ENCODE measurements around the gene SIGLEC1.

Gene SIGLEC1

DNA sequence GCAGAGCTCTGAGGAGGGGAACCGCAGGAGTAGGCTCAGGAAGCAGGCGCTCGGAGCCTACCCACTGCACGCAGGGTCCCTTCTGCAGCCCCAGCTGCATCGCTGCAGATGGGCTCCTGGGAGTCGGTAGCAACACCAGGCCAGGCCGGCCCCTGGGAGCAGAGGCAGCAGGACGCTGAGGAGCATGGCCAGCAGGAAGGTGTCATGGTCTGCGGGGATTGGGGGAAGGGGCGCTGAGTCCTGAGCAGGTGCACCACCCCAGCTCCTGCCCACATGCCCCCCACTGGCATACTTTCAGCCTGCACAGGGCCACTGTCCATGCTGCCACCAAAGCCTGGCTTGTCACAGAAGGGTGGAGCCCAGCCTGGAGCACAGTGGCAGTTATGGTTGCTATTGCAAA is 41.5 kb downstream of the SIGLEC1 start:
- no peaks in the 10 kb centered on the region for H3K79me2 ChIP-seq (ENCODE audit: low read length)
- H3K4me1 ChIP-seq (ENCODE audit: low read length), result no peaks in the 10 kb centered on the region
- H3K4me3 ChIP-seq (ENCODE audit: low read length), result no peak overlapping the region
- H3K9ac ChIP-seq (ENCODE audit: low read length), result no peak overlapping the region
- no peak for TF ChIP-seq EZH2phosphoT487 (IDR thresholded peaks at IDR 0.05; ENCODE audit: low read depth)
- TF ChIP-seq, protein P1, sequence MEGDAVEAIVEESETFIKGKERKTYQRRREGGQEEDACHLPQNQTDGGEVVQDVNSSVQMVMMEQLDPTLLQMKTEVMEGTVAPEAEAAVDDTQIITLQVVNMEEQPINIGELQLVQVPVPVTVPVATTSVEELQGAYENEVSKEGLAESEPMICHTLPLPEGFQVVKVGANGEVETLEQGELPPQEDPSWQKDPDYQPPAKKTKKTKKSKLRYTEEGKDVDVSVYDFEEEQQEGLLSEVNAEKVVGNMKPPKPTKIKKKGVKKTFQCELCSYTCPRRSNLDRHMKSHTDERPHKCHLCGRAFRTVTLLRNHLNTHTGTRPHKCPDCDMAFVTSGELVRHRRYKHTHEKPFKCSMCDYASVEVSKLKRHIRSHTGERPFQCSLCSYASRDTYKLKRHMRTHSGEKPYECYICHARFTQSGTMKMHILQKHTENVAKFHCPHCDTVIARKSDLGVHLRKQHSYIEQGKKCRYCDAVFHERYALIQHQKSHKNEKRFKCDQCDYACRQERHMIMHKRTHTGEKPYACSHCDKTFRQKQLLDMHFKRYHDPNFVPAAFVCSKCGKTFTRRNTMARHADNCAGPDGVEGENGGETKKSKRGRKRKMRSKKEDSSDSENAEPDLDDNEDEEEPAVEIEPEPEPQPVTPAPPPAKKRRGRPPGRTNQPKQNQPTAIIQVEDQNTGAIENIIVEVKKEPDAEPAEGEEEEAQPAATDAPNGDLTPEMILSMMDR (IDR thresholded peaks at IDR 0.05; ENCODE audit: low read depth, low read length), result no peak
- no peak overlapping the region for H2AFZ ChIP-seq (ENCODE audit: low read depth, low read length)
- H3K9me3 ChIP-seq (ENCODE audit: insufficient read depth, low read length), result no peaks in the 10 kb centered on the region
- H3K4me2 ChIP-seq (ENCODE audit: low read length), result no peak overlapping the region
- peaks cover 17% of the 10 kb centered on the region for H3K27me3 ChIP-seq (ENCODE audit: low read depth, low read length)
- H3K36me3 ChIP-seq (replicated peaks; ENCODE audit: low read depth, low read length), result no peaks in the 10 kb centered on the region
- no peaks in the 10 kb centered on the region for H4K20me1 ChIP-seq (ENCODE audit: insufficient read depth, low read length)
- no peak overlapping the region for H3K27ac ChIP-seq (ENCODE audit: low read length)

DNA sequence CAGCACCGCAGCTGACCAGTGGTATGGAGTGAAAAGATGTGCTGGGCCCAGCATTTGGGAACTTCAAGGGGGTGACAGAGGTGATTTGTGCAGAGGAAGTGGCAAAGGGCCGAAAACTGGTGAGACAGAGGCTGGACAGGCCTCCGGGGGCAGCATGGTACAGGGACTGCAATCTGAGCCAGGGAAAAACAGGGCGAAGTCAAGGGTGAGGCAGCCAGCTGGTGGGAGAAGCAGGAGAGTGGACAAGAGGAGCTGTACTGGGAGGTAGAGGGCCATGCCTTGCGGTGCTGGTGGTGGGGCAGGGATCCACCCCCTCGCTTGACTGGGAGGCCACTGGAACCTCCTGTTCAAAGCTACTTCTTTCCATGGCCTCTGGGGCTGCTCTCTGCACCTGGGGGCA is 41.9 kb downstream of the SIGLEC1 start:
- no peak for TF ChIP-seq EZH2phosphoT487 (IDR thresholded peaks at IDR 0.05; ENCODE audit: low read depth)
- Histone ChIP-seq H3K4me2 (ENCODE audit: low read length) (no peak overlapping the region), H2AFZ (ENCODE audit: low read depth, low read length) (no peak overlapping the region), H3K9me3 (ENCODE audit: insufficient read depth, low read length) (no peaks in the 10 kb centered on the region), H3K27ac (ENCODE audit: low read length) (no peak overlapping the region), H3K27me3 (ENCODE audit: low read depth, low read length) (peaks cover 12% of the 10 kb centered on the region), H4K20me1 (ENCODE audit: insufficient read depth, low read length) (no peaks in the 10 kb centered on the region), H3K79me2 (ENCODE audit: low read length) (no peaks in the 10 kb centered on the region), H3K9ac (ENCODE audit: low read length) (no peak overlapping the region), H3K4me3 (ENCODE audit: low read length) (no peak overlapping the region), H3K36me3 (replicated peaks; ENCODE audit: low read depth, low read length) (no peaks in the 10 kb centered on the region), H3K4me1 (ENCODE audit: low read length) (no peaks in the 10 kb centered on the region)

DNA sequence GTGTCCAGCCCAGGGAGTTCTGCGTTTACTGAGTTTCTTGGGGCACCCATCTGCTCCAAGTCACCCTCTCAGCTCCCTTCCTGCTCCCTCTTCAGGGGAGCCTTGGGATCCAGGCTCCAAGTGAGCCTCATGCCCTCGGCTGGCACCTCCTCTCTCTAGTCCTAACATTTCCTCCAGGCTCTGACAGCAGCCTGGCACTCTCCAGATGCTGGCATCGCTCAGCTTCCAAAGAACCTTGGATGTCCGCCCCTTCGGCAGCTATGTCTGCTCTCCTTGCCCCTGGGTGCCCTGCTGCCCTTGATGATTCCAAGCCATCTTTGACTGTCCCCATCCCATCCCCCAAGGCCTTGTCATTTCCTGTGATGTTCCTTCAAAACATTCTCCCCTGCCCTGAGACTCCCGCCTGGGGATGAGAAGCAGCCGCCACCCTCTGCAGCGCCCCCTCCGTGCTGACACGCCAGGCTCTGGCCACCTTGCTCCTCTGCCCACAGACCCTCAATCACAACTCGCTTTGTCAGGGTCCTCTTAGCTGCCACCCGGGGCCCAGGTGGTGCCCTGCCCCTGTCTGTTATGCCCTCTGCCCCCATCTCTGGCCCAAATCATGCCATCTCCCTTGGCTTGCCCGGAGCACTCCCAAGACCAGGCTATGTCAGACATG is 42.6 kb downstream of the SIGLEC1 start:
- no peaks in the 10 kb centered on the region for H3K79me2 ChIP-seq (ENCODE audit: low read length)
- H3K9me3 ChIP-seq (ENCODE audit: insufficient read depth, low read length), result no peaks in the 10 kb centered on the region
- H3K36me3 ChIP-seq (replicated peaks; ENCODE audit: low read depth, low read length), result no peaks in the 10 kb centered on the region
- H3K4me3 ChIP-seq (ENCODE audit: low read length), result no peak overlapping the region
- H2AFZ ChIP-seq (ENCODE audit: low read depth, low read length), result no peak overlapping the region
- H4K20me1 ChIP-seq (ENCODE audit: insufficient read depth, low read length), result no peaks in the 10 kb centered on the region
- no peaks in the 10 kb centered on the region for H3K4me1 ChIP-seq (ENCODE audit: low read length)
- peaks cover 6% of the 10 kb centered on the region for H3K27me3 ChIP-seq (ENCODE audit: low read depth, low read length)
- no peak overlapping the region for H3K27ac ChIP-seq (ENCODE audit: low read length)
- no peak overlapping the region for H3K9ac ChIP-seq (ENCODE audit: low read length)
- TF ChIP-seq EZH2phosphoT487 (IDR thresholded peaks at IDR 0.05; ENCODE audit: low read depth), result no peak
- TF ChIP-seq, protein P1 (IDR thresholded peaks at IDR 0.05; ENCODE audit: low read depth, low read length), result no peak
- H3K4me2 ChIP-seq (ENCODE audit: low read length), result no peak overlapping the region

DNA sequence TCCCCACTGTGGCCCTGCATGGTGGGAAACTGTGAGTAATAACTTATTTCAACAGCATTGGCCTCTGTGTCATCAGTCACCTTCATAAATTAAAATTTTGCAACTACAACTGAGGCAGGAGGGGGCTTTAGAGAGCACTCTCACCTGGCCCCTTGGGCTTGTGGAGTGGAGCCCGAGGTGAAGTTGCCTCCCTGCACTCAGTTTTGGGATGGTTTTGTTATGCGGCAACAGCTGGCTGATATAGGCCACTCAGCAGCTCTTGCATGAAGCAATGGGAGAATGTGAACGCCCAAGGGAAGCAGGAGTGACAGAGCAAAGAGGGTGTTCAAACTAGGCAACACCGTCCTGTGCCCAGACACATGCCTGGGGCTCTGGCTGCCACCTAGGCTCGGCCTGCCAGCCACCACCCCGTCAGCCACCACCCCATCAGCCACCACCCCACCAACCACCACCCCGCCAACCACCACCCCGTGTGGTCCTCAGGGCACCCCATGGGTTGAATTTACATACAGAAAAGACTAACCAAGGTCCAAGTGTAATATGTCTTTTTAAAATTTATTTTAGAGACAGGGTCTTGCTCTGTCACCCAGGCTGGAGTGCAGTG is 44.9 kb downstream of the SIGLEC1 start:
- Histone ChIP-seq H3K9ac (ENCODE audit: low read length) (no peak overlapping the region), H3K27me3 (ENCODE audit: low read depth, low read length) (no peaks in the 10 kb centered on the region), H2AFZ (ENCODE audit: low read depth, low read length) (no peak overlapping the region), H3K4me1 (ENCODE audit: low read length) (no peaks in the 10 kb centered on the region), H4K20me1 (ENCODE audit: insufficient read depth, low read length) (no peaks in the 10 kb centered on the region), H3K79me2 (ENCODE audit: low read length) (no peaks in the 10 kb centered on the region), H3K9me3 (ENCODE audit: insufficient read depth, low read length) (no peaks in the 10 kb centered on the region), H3K4me3 (ENCODE audit: low read length) (no peak overlapping the region), H3K27ac (ENCODE audit: low read length) (no peak overlapping the region), H3K4me2 (ENCODE audit: low read length) (no peak overlapping the region), H3K36me3 (replicated peaks; ENCODE audit: low read depth, low read length) (no peaks in the 10 kb centered on the region)
- TF ChIP-seq, protein P1 (IDR thresholded peaks at IDR 0.05; ENCODE audit: low read depth, low read length), result no peak
- TF ChIP-seq EZH2phosphoT487 (IDR thresholded peaks at IDR 0.05; ENCODE audit: low read depth), result no peak
